GM23338 (cell line): ENCODE results near the gene PLEKHG4B. TPM values are rescaled to one million over a fixed set of nuclear protein-coding genes. Genes with fewer than 3 reads are reported as not detected.
"Not testable (repeated sequence)": the region's sequence is repeated elsewhere in the genome, so short reads cannot be mapped to it uniquely, and the experiment has no call there.

ENCODE experiments used
- ATAC-seq: fragments of 200-7000 bp; cut with Tn5 transposase; 3 replicates; pipeline ENCODE4 v1.9.1; 2020
- DNase-seq: peaks from one replicate; pipeline ENCODE4 v3.0.0-alpha.2; 2015; ENCODE audit warnings: low spot score
- H2AFZ ChIP-seq: fragments of 200-600 bp; sonication (generic); 2 replicates; pipeline ENCODE4 v1.8.0; 2016; ENCODE audit warnings: antibody characterized with exemption, mild to moderate bottlenecking, moderate library complexity
- H3F3A ChIP-seq: fragments of 200-600 bp; sonication (generic); replicated peaks from 2 replicates; pipeline ENCODE4 v1.8.0; 2017; ENCODE audit warnings: antibody characterized with exemption, mixed run types, low read depth
- H3K27ac ChIP-seq: fragments of 200-600 bp; sonication (generic); 2 replicates; pipeline ENCODE4 v1.6.1; 2016; ENCODE audit warnings: low read depth
- H3K27me3 ChIP-seq: fragments of 200-600 bp; sonication (generic); 2 replicates; pipeline ENCODE4 v1.8.0; 2016; ENCODE audit warnings: mild to moderate bottlenecking, mixed run types, moderate library complexity; ENCODE audit not compliant: insufficient read depth
- H3K36me3 ChIP-seq: fragments of 200-600 bp; sonication (generic); 2 replicates; pipeline ENCODE4 v1.8.0; 2016; ENCODE audit warnings: mild to moderate bottlenecking; ENCODE audit not compliant: insufficient read depth
- H3K4me1 ChIP-seq: fragments of 200-600 bp; sonication (generic); 2 replicates; pipeline ENCODE4 v1.8.0; 2016; ENCODE audit warnings: mild to moderate bottlenecking, moderate library complexity; ENCODE audit not compliant: insufficient read depth
- H3K4me2 ChIP-seq: fragments of 200-600 bp; sonication (generic); 2 replicates; pipeline ENCODE4 v1.7.1; 2017; ENCODE audit warnings: mixed run types
- H3K4me3 ChIP-seq: fragments of 200-600 bp; sonication (generic); 2 replicates; pipeline ENCODE4 v1.6.1; 2016; ENCODE audit warnings: mixed run types
- H3K79me2 ChIP-seq: fragments of 200-600 bp; sonication (generic); replicated peaks from 2 replicates; pipeline ENCODE4 v1.8.0; 2017; ENCODE audit warnings: mild to moderate bottlenecking; ENCODE audit not compliant: insufficient read depth
- H3K9me2 ChIP-seq: fragments of 200-600 bp; sonication (generic); 2 replicates; pipeline ENCODE4 v1.8.0; 2017; ENCODE audit not compliant: insufficient read depth
- H4K20me1 ChIP-seq: fragments of 200-600 bp; sonication (generic); replicated peaks from 2 replicates; pipeline ENCODE4 v1.8.0; 2017; ENCODE audit warnings: mild to moderate bottlenecking; ENCODE audit not compliant: insufficient read depth
- H3K27ac Mint-ChIP-seq: 2 replicates; pipeline ENCODE4 v1.8.0; 2020; ENCODE audit warnings: inconsistent platforms, mild to moderate bottlenecking, moderate library complexity, mixed read lengths
- H3K27me3 Mint-ChIP-seq: 3 replicates; pipeline ENCODE4 v1.8.0; 2022; ENCODE audit warnings: low read depth, mild to moderate bottlenecking, moderate library complexity, mixed read lengths, inconsistent platforms; ENCODE audit not compliant: insufficient read depth, poor library complexity
- H3K36me3 Mint-ChIP-seq: 3 replicates; pipeline ENCODE4 v1.8.0; 2021; ENCODE audit warnings: low read depth, mild to moderate bottlenecking, inconsistent platforms, moderate library complexity, mixed read lengths
- H3K4me1 Mint-ChIP-seq: 3 replicates; pipeline ENCODE4 v1.8.0; 2020; ENCODE audit warnings: mild to moderate bottlenecking, inconsistent platforms, mixed read lengths
- H3K4me3 Mint-ChIP-seq: 3 replicates; pipeline ENCODE4 v1.8.0; 2021; ENCODE audit warnings: moderate library complexity, mild to moderate bottlenecking, inconsistent platforms, mixed read lengths
- H3K9me3 Mint-ChIP-seq: 3 replicates; pipeline ENCODE4 v1.8.0; 2020; ENCODE audit warnings: moderate library complexity, mild to moderate bottlenecking, inconsistent platforms, mixed read lengths
- polyA plus RNA-seq: library from polyadenylated mRNA; unstranded; fragments of >200 nt; fragmentation: Nextera tagmentation; extraction: Ambion mirVana; gene quantifications from 2 replicates; pipeline ENCODE4 v1.2.1, GENCODE V29; 2016
- small RNA-seq: library from RNA; depleted of rRNA; stranded (forward); fragments of <200 nt; gene quantifications from one replicate; pipeline ENCODE3, GENCODE V24; 2014; ENCODE audit warnings: low replicate concordance
- total RNA-seq: library from RNA; depleted of rRNA; stranded (reverse); fragments of >200 nt; shearing (Covaris generic); gene quantifications from 2 replicates; pipeline ENCODE4 v1.2.3, GENCODE V29; 2014; rRNA removed

Gene PLEKHG4B
- total and polyA plus RNA-seq, 2 experiments from 2014 or later: 33.5 to 54.8 TPM

GRCh38 chr5:235527-235926 is 143.6 kb downstream of the PLEKHG4B start:
- H3K4me3 ChIP-seq, H3K27ac ChIP-seq, H3K9me3 Mint-ChIP-seq, H3K4me1 Mint-ChIP-seq, H3K36me3 ChIP-seq, ATAC-seq, DNase-seq, H3K27ac Mint-ChIP-seq, H3K27me3 ChIP-seq, H3K4me2 ChIP-seq, H3K4me3 Mint-ChIP-seq, H3F3A ChIP-seq, H3K27me3 Mint-ChIP-seq, H3K9me2 ChIP-seq, H4K20me1 ChIP-seq, H3K4me1 ChIP-seq, H3K79me2 ChIP-seq, H2AFZ ChIP-seq: not testable (repeated sequence)
- H3K36me3 Mint-ChIP-seq: peaks cover 82% of the 10 kb centered on the region

DNA sequence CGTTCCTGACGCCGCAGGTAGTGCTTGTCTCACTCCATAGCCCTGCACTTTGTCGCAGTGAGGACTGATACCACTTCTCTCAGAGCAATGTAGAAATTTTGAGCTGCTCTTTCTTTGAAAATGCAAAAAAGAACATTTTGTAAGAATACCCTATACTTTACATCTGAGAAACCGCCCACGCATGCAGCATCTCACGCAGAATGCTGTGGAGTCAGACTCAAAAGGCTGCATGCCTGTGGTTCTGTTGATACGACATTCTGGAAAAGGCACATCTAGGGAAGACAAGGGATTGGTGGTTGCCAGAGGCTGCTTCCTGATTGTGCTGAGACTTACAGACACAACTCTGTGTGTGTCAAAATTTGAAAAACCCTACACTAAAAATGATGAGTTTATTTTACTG is 146.0 kb downstream of the PLEKHG4B start:
- Mint-ChIP-seq H3K9me3 (peaks cover 21% of the 10 kb centered on the region), H3K36me3 (peaks cover 86% of the 10 kb centered on the region)
- not testable (repeated sequence) for H3K4me1 ChIP-seq, H3K27me3 ChIP-seq, H3K4me2 ChIP-seq, ATAC-seq, H3K27ac Mint-ChIP-seq, H3K4me3 ChIP-seq, H2AFZ ChIP-seq, H3K27me3 Mint-ChIP-seq, H3K9me2 ChIP-seq, H3K79me2 ChIP-seq, DNase-seq, H3K4me3 Mint-ChIP-seq, H3F3A ChIP-seq, H3K4me1 Mint-ChIP-seq, H4K20me1 ChIP-seq, H3K27ac ChIP-seq
- H3K36me3 ChIP-seq: peaks cover 27% of the 10 kb centered on the region

Small RNA genes lying within 50 kb of the gene (small RNA-seq; reads per million reads assigned to genes)
- gene RF00019: not detected

Other genes starting within 250 kb of the PLEKHG4B start
- not detected in 2 replicates for gene LRRC14B, start 99.3 kb downstream of the PLEKHG4B start, total RNA-seq
- gene LRRC14B, start 99.3 kb downstream of the PLEKHG4B start, polyA plus RNA-seq: not detected in 2 replicates
- gene CCDC127, start 126.0 kb downstream of the PLEKHG4B start, total RNA-seq: 4.2 and 6.0 TPM in 2 replicates
- gene CCDC127, start 126.0 kb downstream of the PLEKHG4B start, polyA plus RNA-seq: 7.2 and 7.3 TPM in 2 replicates
- 62.2 and 71.3 TPM in 2 replicates for gene SDHA, start 126.2 kb downstream of the PLEKHG4B start, total RNA-seq
- gene SDHA, start 126.2 kb downstream of the PLEKHG4B start, polyA plus RNA-seq: 69.3 and 70.6 TPM in 2 replicates
- 80.6 and 80.9 TPM in 2 replicates for gene PDCD6, start 179.5 kb downstream of the PLEKHG4B start, total RNA-seq
- 127 and 129 TPM in 2 replicates for gene PDCD6, start 179.5 kb downstream of the PLEKHG4B start, polyA plus RNA-seq
- 0.97 and 1.8 TPM in 2 replicates for gene AHRR, start 229.5 kb downstream of the PLEKHG4B start, total RNA-seq
- 0.27 and 0.61 TPM in 2 replicates for gene AHRR, start 229.5 kb downstream of the PLEKHG4B start, polyA plus RNA-seq